Breast epithelium (tissue), 3 donors: ENCODE results near the gene PRG3.

Experiments used
- POLR2A ChIP-seq: fragments of 450-650 bp; IDR thresholded peaks from one replicate; pipeline ENCODE4 v1.6.1; 2016; ENCODE audit warnings: antibody characterized with exemption, mild to moderate bottlenecking, moderate library complexity
- POLR2AphosphoS5 ChIP-seq, 3 donors: sonication (generic); formaldehyde crosslinking; IDR thresholded peaks; one replicate each; pipeline ENCODE4 v1.6.1; 2017; ENCODE audit warnings: antibody characterized with exemption in 3 of 3
- TF ChIP-seq, protein P1 (sequence below), 3 donors: fragments of 450-650 bp; IDR thresholded peaks; one replicate each; pipeline ENCODE4 v1.5.1; 2016 to 2017; ENCODE audit warnings: antibody characterized with exemption in 3 of 3, mild to moderate bottlenecking in 3 of 3, moderate library complexity in 3 of 3

DNA sequence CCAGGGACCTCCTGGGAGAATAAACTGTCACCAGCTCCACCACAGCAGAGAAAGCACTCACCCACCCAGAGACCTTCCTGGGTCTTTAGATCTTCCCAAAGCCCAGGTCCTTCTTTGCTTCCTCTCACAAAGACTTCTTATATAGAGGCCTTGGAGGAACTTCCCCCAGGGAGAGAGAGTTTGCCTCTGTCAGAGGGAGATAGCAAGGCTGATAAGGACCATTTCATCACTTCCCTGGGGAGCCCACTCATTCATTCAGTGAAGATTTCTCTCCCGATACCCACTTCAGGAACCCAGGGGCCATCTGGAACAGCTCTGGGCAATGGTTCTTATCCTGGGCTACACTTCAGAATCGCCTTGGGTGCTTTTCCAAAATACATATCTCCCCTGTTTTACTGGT, 9.6 kb upstream of the PRG3 start, which contains the start of gene PRG2:
- TF ChIP-seq, protein P1, sequence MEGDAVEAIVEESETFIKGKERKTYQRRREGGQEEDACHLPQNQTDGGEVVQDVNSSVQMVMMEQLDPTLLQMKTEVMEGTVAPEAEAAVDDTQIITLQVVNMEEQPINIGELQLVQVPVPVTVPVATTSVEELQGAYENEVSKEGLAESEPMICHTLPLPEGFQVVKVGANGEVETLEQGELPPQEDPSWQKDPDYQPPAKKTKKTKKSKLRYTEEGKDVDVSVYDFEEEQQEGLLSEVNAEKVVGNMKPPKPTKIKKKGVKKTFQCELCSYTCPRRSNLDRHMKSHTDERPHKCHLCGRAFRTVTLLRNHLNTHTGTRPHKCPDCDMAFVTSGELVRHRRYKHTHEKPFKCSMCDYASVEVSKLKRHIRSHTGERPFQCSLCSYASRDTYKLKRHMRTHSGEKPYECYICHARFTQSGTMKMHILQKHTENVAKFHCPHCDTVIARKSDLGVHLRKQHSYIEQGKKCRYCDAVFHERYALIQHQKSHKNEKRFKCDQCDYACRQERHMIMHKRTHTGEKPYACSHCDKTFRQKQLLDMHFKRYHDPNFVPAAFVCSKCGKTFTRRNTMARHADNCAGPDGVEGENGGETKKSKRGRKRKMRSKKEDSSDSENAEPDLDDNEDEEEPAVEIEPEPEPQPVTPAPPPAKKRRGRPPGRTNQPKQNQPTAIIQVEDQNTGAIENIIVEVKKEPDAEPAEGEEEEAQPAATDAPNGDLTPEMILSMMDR (IDR thresholded peaks at IDR 0.05): no peak
- TF ChIP-seq POLR2AphosphoS5 (IDR thresholded peaks at IDR 0.05) (no peak), POLR2A (no peak)
